GM23248 (cell line): ENCODE results near the gene BDH2. TPM values are rescaled to one million over a fixed set of nuclear protein-coding genes. Genes with fewer than 3 reads are reported as not detected.

Experiments
- DNase-seq: peaks from one replicate; pipeline ENCODE4 v3.0.0-alpha.2; 2015
- H2AFZ ChIP-seq: fragments of 200-600 bp; sonication (generic); 2 replicates; pipeline ENCODE4 v1.6.1; 2016; ENCODE audit warnings: antibody characterized with exemption
- H3F3A ChIP-seq: fragments of 200-600 bp; sonication (generic); 2 replicates; pipeline ENCODE4 v1.6.1; 2016; ENCODE audit warnings: mild to moderate bottlenecking, antibody characterized with exemption, mixed run types; ENCODE audit not compliant: insufficient read depth
- H3K27ac ChIP-seq: fragments of 200-600 bp; sonication (generic); 2 replicates; pipeline ENCODE4 v1.5.1; 2016; ENCODE audit warnings: mild to moderate bottlenecking
- H3K27me3 ChIP-seq: fragments of 200-600 bp; sonication (generic); replicated peaks from 2 replicates; pipeline ENCODE4 v1.6.1; 2016; ENCODE audit warnings: mild to moderate bottlenecking; ENCODE audit not compliant: insufficient read depth
- H3K36me3 ChIP-seq: fragments of 200-600 bp; sonication (generic); 2 replicates; pipeline ENCODE4 v1.6.1; 2016; ENCODE audit warnings: low read depth, mild to moderate bottlenecking
- H3K4me1 ChIP-seq: fragments of 200-600 bp; sonication (generic); 2 replicates; pipeline ENCODE4 v1.6.1; 2016; ENCODE audit warnings: mild to moderate bottlenecking; ENCODE audit not compliant: insufficient read depth
- H3K4me2 ChIP-seq: fragments of 200-600 bp; sonication (generic); one replicate; pipeline ENCODE4 v1.6.1; 2016; ENCODE audit warnings: mild to moderate bottlenecking; ENCODE audit not compliant: unreplicated experiment
- H3K4me3 ChIP-seq: fragments of 200-600 bp; sonication (generic); 2 replicates; pipeline ENCODE4 v1.5.1; 2016; ENCODE audit warnings: mild to moderate bottlenecking
- H3K79me2 ChIP-seq: fragments of 200-600 bp; sonication (generic); 2 replicates; pipeline ENCODE4 v1.6.1; 2016; ENCODE audit warnings: mild to moderate bottlenecking; ENCODE audit not compliant: insufficient read depth
- H3K9ac ChIP-seq: fragments of 200-600 bp; sonication (generic); 2 replicates; pipeline ENCODE4 v1.6.1; 2016; ENCODE audit warnings: mild to moderate bottlenecking
- H3K9me2 ChIP-seq: fragments of 200-600 bp; sonication (generic); 2 replicates; pipeline ENCODE4 v1.6.1; 2016; ENCODE audit warnings: mixed run types, mild to moderate bottlenecking, moderate library complexity; ENCODE audit not compliant: insufficient read depth
- H3K9me3 ChIP-seq: fragments of 200-600 bp; sonication (generic); one replicate; pipeline ENCODE4 v1.6.1; 2017; ENCODE audit warnings: low read depth
- H4K20me1 ChIP-seq: fragments of 200-600 bp; sonication (generic); 2 replicates; pipeline ENCODE4 v1.6.0; 2016; ENCODE audit not compliant: insufficient read depth
- EZH2 ChIP-seq: fragments of 200-600 bp; sonication (generic); IDR thresholded peaks from 2 replicates; pipeline ENCODE4 v1.6.1; 2018; ENCODE audit warnings: antibody characterized with exemption, mild to moderate bottlenecking; ENCODE audit not compliant: insufficient read depth, poor library complexity, severe bottlenecking
- EZH2phosphoT487 ChIP-seq: fragments of 200-600 bp; sonication (generic); IDR thresholded peaks from 2 replicates; pipeline ENCODE4 v1.6.1; 2018; ENCODE audit warnings: antibody characterized with exemption, moderate library complexity, mild to moderate bottlenecking, low read depth; ENCODE audit not compliant: insufficient read depth
- WGBS, 2 experiments: methylation state at CpG; one replicate each; pipeline ENCODE4 v1.1.6; 2015 to 2017; ENCODE audit warnings: low lambda C conversion rate in 2 of 2, low coverage in 1 of 2; ENCODE audit errors: missing lambda C conversion rate in 2 of 2; 5-methylcytosine and 5-hydroxymethylcytosine counted together
- in situ Hi-C: fragments of 300-500 bp; cut with MboI; formaldehyde crosslinking; loops from 2 replicates; pipeline ENCODE4 v1.15.0; 2020
- polyA plus RNA-seq: library from polyadenylated mRNA; unstranded; fragments of >200 nt; fragmentation: Nextera tagmentation; extraction: Ambion mirVana; gene quantifications from 2 replicates; pipeline ENCODE4 v1.2.1, GENCODE V29; 2016
- total RNA-seq: library from RNA; depleted of rRNA; stranded (reverse); fragments of >200 nt; shearing (Covaris generic); gene quantifications from 2 replicates; pipeline ENCODE4 v1.2.3, GENCODE V29; 2014; rRNA removed

BDH2 gene
- total and polyA plus RNA-seq, 2 experiments from 2014 or later, result 57.9 to 71.1 TPM

- Histone ChIP-seq H3F3A (no peaks in the 10 kb centered on the region), H3K79me2 (no peaks in the 10 kb centered on the region), H3K9me2 (no peaks in the 10 kb centered on the region), H3K4me2 (no peak overlapping the region), H3K9me3 (no peaks in the 10 kb centered on the region), H3K27me3 (no peaks in the 10 kb centered on the region), H2AFZ (no peak overlapping the region), H3K36me3 (peaks cover 18% of the 10 kb centered on the region; the same call in 1 of the 2 replicates), H3K9ac (no peak overlapping the region), H4K20me1 (no peaks in the 10 kb centered on the region), H3K4me3 (no peak overlapping the region), H3K27ac (no peak overlapping the region), H3K4me1 (no peaks in the 10 kb centered on the region)
- DNase-seq, result peak; percentile 36
- WGBS, 2 experiments, result 61 to 64% methylated on average over 2 of the region's 2 CpGs
- TF ChIP-seq EZH2phosphoT487, result no peak
- TF ChIP-seq EZH2, result no peak
- in situ Hi-C loops, result no loop called here
Measured at GRCh38 chr4:103032574-103032973, 67.1 kb downstream of the BDH2 start.

- DNase-seq, result no peak
- H3K36me3 ChIP-seq, result peaks cover 21% of the 10 kb centered on the region; the same call in 1 of the 2 replicates
- H3K4me3 ChIP-seq, result no peak overlapping the region
- no peaks in the 10 kb centered on the region for H3K79me2 ChIP-seq
- in situ Hi-C loops, result no loop called here
- no peaks in the 10 kb centered on the region for H3K27me3 ChIP-seq
- no peaks in the 10 kb centered on the region for H3F3A ChIP-seq
- H3K9me2 ChIP-seq, result no peaks in the 10 kb centered on the region
- H4K20me1 ChIP-seq, result no peaks in the 10 kb centered on the region
- H3K9me3 ChIP-seq, result no peaks in the 10 kb centered on the region
- no peak overlapping the region for H2AFZ ChIP-seq
- WGBS, 2 experiments, result 86 to 87% methylated on average over 3 of the region's 3 CpGs
- H3K4me2 ChIP-seq, result no peak overlapping the region
- H3K4me1 ChIP-seq, result no peaks in the 10 kb centered on the region
- H3K27ac ChIP-seq, result no peak overlapping the region
- no peak overlapping the region for H3K9ac ChIP-seq
- TF ChIP-seq EZH2phosphoT487, result no peak
- TF ChIP-seq EZH2, result no peak
Measured at GRCh38 chr4:103030791-103031190, 68.8 kb downstream of the BDH2 start.

GRCh38 chr4:103029300-103029699 is 70.3 kb downstream of the BDH2 start:
- no peak for DNase-seq
- H3K79me2 ChIP-seq, result no peaks in the 10 kb centered on the region
- WGBS, 2 experiments, result 95 to 96% methylated on average over 1 of the region's 1 CpG
- TF ChIP-seq EZH2 (no peak), EZH2phosphoT487 (no peak)
- H3K4me1 ChIP-seq, result no peaks in the 10 kb centered on the region
- no peak overlapping the region for H3K9ac ChIP-seq
- no peak overlapping the region for H3K4me2 ChIP-seq
- H4K20me1 ChIP-seq, result no peaks in the 10 kb centered on the region
- H3K27ac ChIP-seq, result no peak overlapping the region
- H3K9me3 ChIP-seq, result no peaks in the 10 kb centered on the region
- H3K27me3 ChIP-seq, result no peaks in the 10 kb centered on the region
- no peak overlapping the region for H2AFZ ChIP-seq
- H3K36me3 ChIP-seq, result peaks cover 28% of the 10 kb centered on the region; the same call in 1 of the 2 replicates
- H3K4me3 ChIP-seq, result no peak overlapping the region
- H3F3A ChIP-seq, result no peaks in the 10 kb centered on the region
- no peaks in the 10 kb centered on the region for H3K9me2 ChIP-seq
- in situ Hi-C loops, result no loop called here

Other genes with a start within 250 kb of the BDH2 start
- 26.7 and 40.3 TPM in 2 replicates for gene CISD2, start 230.8 kb downstream of the BDH2 start, total RNA-seq
- 67.7 and 69.7 TPM in 2 replicates for gene CISD2, start 230.8 kb downstream of the BDH2 start, polyA plus RNA-seq
- not detected in 2 replicates for gene SLC9B1, start 80.1 kb downstream of the BDH2 start, total RNA-seq
- 0.19 and 0.51 TPM in 2 replicates for gene SLC9B1, start 80.1 kb downstream of the BDH2 start, polyA plus RNA-seq
- gene SLC9B2, start 23.1 kb downstream of the BDH2 start, total RNA-seq, result 17.5 and 30.9 TPM in 2 replicates
- 23.6 and 23.7 TPM in 2 replicates for gene SLC9B2, start 23.1 kb downstream of the BDH2 start, polyA plus RNA-seq
- gene CENPE, start 98.5 kb upstream of the BDH2 start, total RNA-seq, result 7.7 and 11.0 TPM in 2 replicates
- 6.7 and 9.1 TPM in 2 replicates for gene CENPE, start 98.5 kb upstream of the BDH2 start, polyA plus RNA-seq